ENCODE data around the gene DNAH11. TPM values are rescaled to one million over a fixed set of nuclear protein-coding genes. Genes with fewer than 3 reads are reported as not detected.

DNAH11 gene
- total and polyA plus RNA-seq, 2 of the 4 experiments (the other 2 are of a cell fraction), result not detected

DNA sequence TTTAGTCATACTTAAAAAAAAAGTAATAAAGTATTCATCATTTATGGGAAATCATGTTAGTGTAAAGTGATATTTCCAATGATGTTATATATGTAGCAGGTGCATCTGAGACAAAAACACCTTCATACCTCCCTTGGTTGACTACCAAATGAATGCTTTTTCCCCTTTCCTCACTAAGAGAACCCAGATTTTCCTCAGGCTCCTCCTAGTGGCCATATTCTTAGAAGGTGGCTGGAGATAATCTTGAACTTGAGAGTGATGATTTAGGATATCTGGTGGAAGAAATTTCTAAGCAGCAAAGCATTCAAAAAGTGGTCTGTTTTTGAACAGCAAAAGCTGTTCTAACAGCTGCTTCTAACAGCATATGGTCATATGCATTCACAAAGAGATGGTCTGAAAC, 16.8 kb upstream of the DNAH11 start:
- no peaks in the 10 kb centered on the region for H3K79me1 ChIP-seq (ENCODE audit: low read depth in 1 of 2, low read length in 2 of 2)
- no peak overlapping the region for H3K27ac ChIP-seq (ENCODE audit: insufficient read depth, low read length)
- no peak overlapping the region for H4K91ac ChIP-seq (ENCODE audit: insufficient read depth, low read depth, low read length)
- ATAC-seq (ENCODE audit: low read depth) (no peak; the same call in 1 of the 2 replicates), DNase-seq (peak; percentile 5)
- no peak overlapping the region for H3K18ac ChIP-seq (ENCODE audit: low read depth, low read length)
- no peak overlapping the region for H2AK5ac ChIP-seq (ENCODE audit: low read depth, low read length)
- H4K5ac ChIP-seq (ENCODE audit: low read depth, low read length), result no peak overlapping the region
- no peak overlapping the region for H2BK15ac ChIP-seq (ENCODE audit: low read depth, low read length)
- TF ChIP-seq, protein P1, sequence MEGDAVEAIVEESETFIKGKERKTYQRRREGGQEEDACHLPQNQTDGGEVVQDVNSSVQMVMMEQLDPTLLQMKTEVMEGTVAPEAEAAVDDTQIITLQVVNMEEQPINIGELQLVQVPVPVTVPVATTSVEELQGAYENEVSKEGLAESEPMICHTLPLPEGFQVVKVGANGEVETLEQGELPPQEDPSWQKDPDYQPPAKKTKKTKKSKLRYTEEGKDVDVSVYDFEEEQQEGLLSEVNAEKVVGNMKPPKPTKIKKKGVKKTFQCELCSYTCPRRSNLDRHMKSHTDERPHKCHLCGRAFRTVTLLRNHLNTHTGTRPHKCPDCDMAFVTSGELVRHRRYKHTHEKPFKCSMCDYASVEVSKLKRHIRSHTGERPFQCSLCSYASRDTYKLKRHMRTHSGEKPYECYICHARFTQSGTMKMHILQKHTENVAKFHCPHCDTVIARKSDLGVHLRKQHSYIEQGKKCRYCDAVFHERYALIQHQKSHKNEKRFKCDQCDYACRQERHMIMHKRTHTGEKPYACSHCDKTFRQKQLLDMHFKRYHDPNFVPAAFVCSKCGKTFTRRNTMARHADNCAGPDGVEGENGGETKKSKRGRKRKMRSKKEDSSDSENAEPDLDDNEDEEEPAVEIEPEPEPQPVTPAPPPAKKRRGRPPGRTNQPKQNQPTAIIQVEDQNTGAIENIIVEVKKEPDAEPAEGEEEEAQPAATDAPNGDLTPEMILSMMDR (conservative IDR thresholded peaks at IDR 0.05; ENCODE audit: low read depth, low read length), result peak; percentile 30
- TF ChIP-seq USF2 (IDR thresholded peaks at IDR 0.05; ENCODE audit: low read depth, low read length) (no peak), MAZ (IDR thresholded peaks at IDR 0.05; ENCODE audit: borderline replicate concordance, low read depth, low read length) (no peak)
- H3K23ac ChIP-seq (ENCODE audit: low read depth, low read length), result no peak overlapping the region
- ChIA-PET POLR2A (ENCODE audit: unreplicated experiment) (no interaction called here), CTCF (no interaction called here)
- H2BK120ac ChIP-seq (ENCODE audit: low read depth, low read length), result no peak overlapping the region
- no peaks in the 10 kb centered on the region for H3K36me3 ChIP-seq (ENCODE audit: control insufficient read depth, insufficient read depth, low read length)
- in situ Hi-C loops (cut with MboI; ENCODE audit: low sequenced_read_pairs), result no loop called here
- no peaks in the 10 kb centered on the region for H3K9me3 ChIP-seq (ENCODE audit: control insufficient read depth, insufficient read depth, low read length)
- no peak overlapping the region for H3K9ac ChIP-seq (ENCODE audit: low read depth, low read length)
- dilution Hi-C loops (cut with HindIII; ENCODE audit: low sequenced_read_pairs, unreplicated experiment), result no loop called here
- H2AK9ac ChIP-seq (replicated peaks; ENCODE audit: low read depth, low read length, poor library complexity), result no peak overlapping the region
- no peak overlapping the region for H3K14ac ChIP-seq (replicated peaks; ENCODE audit: low read depth, low read length)
- intact Hi-C loops (cut with micrococcal nuclease), result no loop called here
- H3K4me2 ChIP-seq (ENCODE audit: low read depth, low read length), result no peak overlapping the region
- H4K20me1 ChIP-seq (ENCODE audit: insufficient read depth, low read length), result no peaks in the 10 kb centered on the region
- no TSS peak for BruUV-seq (replicated peaks)
- no peak overlapping the region for H2BK5ac ChIP-seq (ENCODE audit: low read depth, low read length, poor library complexity, severe bottlenecking)
- no peak overlapping the region for H3K4me3 ChIP-seq (ENCODE audit: insufficient read depth, low read depth, low read length)
- no peak overlapping the region for H2BK20ac ChIP-seq (ENCODE audit: low read depth, low read length)
- H3K4me1 ChIP-seq (ENCODE audit: control insufficient read depth, insufficient read depth, low read length), result no peaks in the 10 kb centered on the region
- no peak overlapping the region for H4K8ac ChIP-seq (ENCODE audit: low read depth in 2 of 2, low read length in 2 of 2)
- no peaks in the 10 kb centered on the region for H3K9me1 ChIP-seq (ENCODE audit: insufficient read depth, low read length)
- no peak overlapping the region for H3K56ac ChIP-seq (ENCODE audit: extremely low read depth, insufficient read depth, low read length)
- no peaks in the 10 kb centered on the region for H3K27me3 ChIP-seq (ENCODE audit: control insufficient read depth, insufficient read depth, low read length)
- H2AFZ ChIP-seq (replicated peaks; ENCODE audit: low read length, poor library complexity), result no peak overlapping the region
- H3K4ac ChIP-seq (ENCODE audit: low read depth, low read length), result no peak overlapping the region

Measured in IMR-90 (cell line).